Esophagus muscularis mucosa (tissue), 4 donors: ENCODE measurements around the gene PLA2G2A. TPM values are rescaled to one million over a fixed set of nuclear protein-coding genes. Genes with fewer than 3 reads are reported as not detected.
"Not testable (repeated sequence)": the region's sequence is repeated elsewhere in the genome, so short reads cannot be mapped to it uniquely, and the experiment has no call there.

Experiments
- DNase-seq: peaks from one replicate; pipeline ENCODE4 v3.0.0-alpha.2; 2017; ENCODE audit errors: extremely low spot score
- H3K27ac ChIP-seq, 4 donors: fragments of 200-600 bp; sonication (generic); replicated peaks in 1 of 4; 1 replicate in 3 of 4; 2 replicates in 1 of 4; pipeline ENCODE4 v1.5.1; 2016 to 2019; ENCODE audit warnings: mild to moderate bottlenecking in 1 of 4
- H3K27me3 ChIP-seq, 4 donors: fragments of 200-600 bp; sonication (generic); one replicate each; pipeline versions ENCODE4 v1.5.1 to v1.6.0; 2016 to 2019
- H3K36me3 ChIP-seq, 4 donors: fragments of 200-600 bp; sonication (generic); one replicate each; pipeline ENCODE4 v1.5.1; 2016 to 2019
- H3K4me1 ChIP-seq, 4 donors: fragments of 200-600 bp; sonication (generic); one replicate each; pipeline ENCODE4 v1.5.1; 2016 to 2019
- H3K4me3 ChIP-seq, 4 donors: fragments of 200-600 bp; sonication (generic); 1 replicate in 2 of 4; 2 replicates in 2 of 4; pipeline ENCODE4 v1.5.1; 2016 to 2019; ENCODE audit warnings: mild to moderate bottlenecking in 4 of 4, moderate library complexity in 1 of 4
- H3K9me3 ChIP-seq, 4 donors: fragments of 200-600 bp; sonication (generic); 1 replicate in 3 of 4; 2 replicates in 1 of 4; pipeline ENCODE4 v1.5.1; 2016 to 2019
- CTCF ChIP-seq, 3 experiments: fragments of 200-600 bp in 2 of 3; fragments of 450-650 bp in 1 of 3; sonication (generic) in 2 of 3; IDR thresholded peaks; one replicate each; pipeline ENCODE4 v1.5.1; 2017 to 2019; ENCODE audit warnings: antibody characterized with exemption in 3 of 3, mild to moderate bottlenecking in 2 of 3, moderate library complexity in 1 of 3
- EP300 ChIP-seq: sonication (generic); formaldehyde crosslinking; IDR thresholded peaks from one replicate; pipeline ENCODE4 v1.6.1; 2017; ENCODE audit warnings: antibody characterized with exemption
- POLR2A ChIP-seq: fragments of 450-650 bp; IDR thresholded peaks from one replicate; pipeline ENCODE4 v1.6.1; 2017; ENCODE audit warnings: antibody characterized with exemption, moderate library complexity, mild to moderate bottlenecking, low read depth
- POLR2AphosphoS5 ChIP-seq, 2 donors: sonication (generic); formaldehyde crosslinking; IDR thresholded peaks; one replicate each; pipeline ENCODE4 v1.6.1; 2017; ENCODE audit warnings: antibody characterized with exemption in 2 of 2
- WGBS: methylation state at CpG from one replicate; pipeline ENCODE4 v1.1.5; 2018; 5-methylcytosine and 5-hydroxymethylcytosine counted together
- intact Hi-C: fragments of 100-400 bp; cut with DNase I; formaldehyde crosslinking; loops from one replicate; pipeline ENCODE4 v1.15.1; 2023
- total RNA-seq, 4 donors: library from RNA; depleted of rRNA; stranded (reverse); fragments of >200 nt; gene quantifications; one replicate each; pipeline versions ENCODE4 v1.1.0 to v1.2.1, GENCODE V29; 2016

The PLA2G2A gene
- total RNA-seq, 4 donors from 2014 or later: 29.9 to 228 (median 81.2) TPM

- no peak overlapping the region for H3K27ac ChIP-seq
- WGBS: 94% methylated on average over 1 of the region's 1 CpG
- TF ChIP-seq POLR2AphosphoS5 (IDR thresholded peaks at IDR 0.05) (no peak), EP300 (no peak), CTCF (IDR thresholded peaks at IDR 0.05) (no peak), POLR2A (no peak)
- peaks cover 0 to 9% (median 5%) of the 10 kb centered on the region in 4 donors for H3K9me3 ChIP-seq
- H3K36me3 ChIP-seq: no peaks in the 10 kb centered on the region
- intact Hi-C loops: no loop called here
- H3K27me3 ChIP-seq: no peaks in the 10 kb centered on the region
- no peak overlapping the region for H3K4me3 ChIP-seq
- no peak for DNase-seq
- H3K4me1 ChIP-seq: no peaks in the 10 kb centered on the region
Measured at GRCh38 chr1:20010016-20010415, 30.6 kb upstream of the PLA2G2A start.

GRCh38 chr1:20009212-20009611, 29.8 kb upstream of the PLA2G2A start:
- intact Hi-C loops: no loop called here

GRCh38 chr1:20008391-20008841, 29.0 kb upstream of the PLA2G2A start:
- no peaks in the 10 kb centered on the region for H3K27me3 ChIP-seq
- no peaks in the 10 kb centered on the region for H3K9me3 ChIP-seq
- H3K27ac ChIP-seq: no peak overlapping the region
- TF ChIP-seq EP300 (no peak), CTCF (IDR thresholded peaks at IDR 0.05) (no peak), POLR2AphosphoS5 (IDR thresholded peaks at IDR 0.05) (peak in 1 of 2 donors; percentile 28)
- H3K4me1 ChIP-seq: no peaks in the 10 kb centered on the region
- intact Hi-C loops: no loop called here
- no peak overlapping the region for H3K4me3 ChIP-seq
- H3K36me3 ChIP-seq: no peaks in the 10 kb centered on the region
- no peak for DNase-seq
- 48% methylated on average over 2 of the region's 2 CpGs for WGBS

More at GRCh38 chr1:20009212-20009611, 29.8 kb upstream of the PLA2G2A start:
- peaks cover 0 to 6% (median 5%) of the 10 kb centered on the region in 4 donors for H3K9me3 ChIP-seq
- no peaks in the 10 kb centered on the region for H3K4me1 ChIP-seq
- H3K27me3 ChIP-seq: no peaks in the 10 kb centered on the region
- H3K4me3 ChIP-seq: no peak overlapping the region
- TF ChIP-seq EP300: no peak
- TF ChIP-seq POLR2A: no peak
- TF ChIP-seq POLR2AphosphoS5 (IDR thresholded peaks at IDR 0.05): no peak
- no peak overlapping the region for H3K27ac ChIP-seq
- H3K36me3 ChIP-seq: no peaks in the 10 kb centered on the region
- WGBS: 84% methylated on average over 1 of the region's 1 CpG
- DNase-seq: no peak

- WGBS: 61% methylated on average over 3 of the region's 3 CpGs
- H3K27me3 ChIP-seq: peaks cover 0 to 17% (median 5%) of the 10 kb centered on the region in 4 donors
- intact Hi-C loops, H3K4me3 ChIP-seq, H3K36me3 ChIP-seq, H3K27ac ChIP-seq, DNase-seq, H3K4me1 ChIP-seq, H3K9me3 ChIP-seq: not testable (repeated sequence)
- peak in 1 of 3 experiments; percentile 5 for TF ChIP-seq CTCF (IDR thresholded peaks at IDR 0.05)
Measured at GRCh38 chr1:19998823-19999222, 19.4 kb upstream of the PLA2G2A start.

GRCh38 chr1:19990689-19991088, 11.3 kb upstream of the PLA2G2A start:
- Histone ChIP-seq H3K27ac (no peak overlapping the region), H3K4me1 (no peaks in the 10 kb centered on the region), H3K27me3 (peaks cover 0 to 11% (median 0%) of the 10 kb centered on the region in 4 donors), H3K4me3 (no peak overlapping the region), H3K36me3 (no peaks in the 10 kb centered on the region), H3K9me3 (no peaks in the 10 kb centered on the region)
- no peak for TF ChIP-seq EP300
- TF ChIP-seq POLR2A: no peak
- TF ChIP-seq POLR2AphosphoS5 (IDR thresholded peaks at IDR 0.05): no peak
- TF ChIP-seq CTCF (IDR thresholded peaks at IDR 0.05): no peak
- intact Hi-C loops: no loop called here
- WGBS: 81% methylated on average over 2 of the region's 2 CpGs
- DNase-seq: no peak

- H3K36me3 ChIP-seq, H3K27me3 ChIP-seq, H3K4me3 ChIP-seq, H3K9me3 ChIP-seq, intact Hi-C loops, H3K27ac ChIP-seq, DNase-seq, H3K4me1 ChIP-seq: not testable (repeated sequence)
- 54% methylated on average over 9 of the region's 9 CpGs for WGBS
Measured at GRCh38 chr1:19990182-19990582, 10.8 kb upstream of the PLA2G2A start.
